OCI-LY1 (cell line): ENCODE results near the gene GNB3.

Experiments used
- H2AFZ ChIP-seq: fragments of 200-600 bp; sonication (generic), shearing (Covaris generic); 2 replicates; pipeline ENCODE4 v1.6.0; 2014; ENCODE audit warnings: antibody characterized with exemption, mild to moderate bottlenecking, low read length
- H3F3A ChIP-seq: fragments of 200-600 bp; sonication (generic), shearing (Covaris generic); 2 replicates; pipeline ENCODE4 v1.6.0; 2014; ENCODE audit warnings: mild to moderate bottlenecking, antibody characterized with exemption, low read length, moderate library complexity; ENCODE audit not compliant: insufficient read depth
- H3K27ac ChIP-seq: fragments of 200-600 bp; sonication (generic); 2 replicates; pipeline ENCODE4 v1.5.1; 2014; ENCODE audit warnings: low read length, mixed run types, mild to moderate bottlenecking, low read depth; ENCODE audit not compliant: poor library complexity, severe bottlenecking
- H3K27me3 ChIP-seq: fragments of 200-600 bp; sonication (generic); 2 replicates; pipeline ENCODE4 v1.6.0; 2014; ENCODE audit warnings: antibody characterized with exemption, mild to moderate bottlenecking, low read length, moderate library complexity; ENCODE audit not compliant: insufficient read depth
- H3K36me3 ChIP-seq: fragments of 200-600 bp; sonication (generic); 2 replicates; pipeline ENCODE4 v1.6.1; 2014; ENCODE audit warnings: mild to moderate bottlenecking, antibody characterized with exemption, low read length, moderate library complexity, mixed read lengths; ENCODE audit not compliant: insufficient read depth
- H3K4me1 ChIP-seq: fragments of 200-600 bp; sonication (generic); 2 replicates; pipeline ENCODE4 v1.5.1; 2014; ENCODE audit warnings: mild to moderate bottlenecking, low read length, moderate library complexity; ENCODE audit not compliant: insufficient read depth, severe bottlenecking
- H3K4me2 ChIP-seq: fragments of 200-600 bp; sonication (generic), shearing (Covaris generic); 2 replicates; pipeline ENCODE4 v1.6.1; 2014; ENCODE audit warnings: low read length
- H3K4me3 ChIP-seq: fragments of 200-600 bp; sonication (generic); 2 replicates; pipeline ENCODE4 v1.5.1; 2014; ENCODE audit warnings: low read length, low read depth, mild to moderate bottlenecking, mixed read lengths; ENCODE audit not compliant: poor library complexity, severe bottlenecking
- H3K79me2 ChIP-seq: fragments of 200-600 bp; shearing (Covaris generic); 2 replicates; pipeline ENCODE4 v1.6.1; 2016; ENCODE audit warnings: mixed run types, low read length, mixed read lengths; ENCODE audit not compliant: insufficient read depth
- H3K9ac ChIP-seq: fragments of 200-600 bp; sonication (generic), shearing (Covaris generic); 2 replicates; pipeline ENCODE4 v1.6.1; 2014; ENCODE audit warnings: mild to moderate bottlenecking, low read length, mixed read lengths
- H3K9me2 ChIP-seq: fragments of 200-600 bp; sonication (generic), shearing (Covaris generic); 2 replicates; pipeline ENCODE4 v1.6.1; 2014; ENCODE audit warnings: low read depth, mild to moderate bottlenecking, low read length, mixed read lengths
- H3K9me3 ChIP-seq: fragments of 200-600 bp; shearing (Covaris generic); 2 replicates; pipeline ENCODE4 v1.6.1; 2014; ENCODE audit warnings: low read length, mixed read lengths
- H4K20me1 ChIP-seq: fragments of 200-600 bp; sonication (generic), shearing (Covaris generic); 2 replicates; pipeline ENCODE4 v1.6.0; 2016; ENCODE audit warnings: mild to moderate bottlenecking, low read length; ENCODE audit not compliant: insufficient read depth
- CTCF ChIP-seq: fragments of 200-600 bp; sonication (generic), shearing (Covaris generic); IDR thresholded peaks from 2 replicates; pipeline ENCODE4 v1.5.1; 2017; ENCODE audit warnings: mild to moderate bottlenecking, antibody characterized with exemption, low read length, moderate library complexity, mixed read lengths
- EZH2 ChIP-seq: fragments of 200-600 bp; sonication (generic), shearing (Covaris generic); IDR thresholded peaks from 2 replicates; pipeline ENCODE4 v1.8.0; 2017; ENCODE audit warnings: borderline replicate concordance, mixed run types, mild to moderate bottlenecking, antibody characterized with exemption, low read length, moderate library complexity, mixed read lengths

Gene GNB3

GRCh38 chr12:6819106-6820030, 21.4 kb upstream of the GNB3 start:
- Histone ChIP-seq H3K9ac (no peak overlapping the region), H3K27me3 (peaks cover 4% of the 10 kb centered on the region; the same call in 1 of the 2 replicates), H3K4me3 (no peak overlapping the region), H3K4me1 (no peaks in the 10 kb centered on the region), H2AFZ (no peak overlapping the region), H3K27ac (no peak overlapping the region), H3K9me3 (no peaks in the 10 kb centered on the region), H3K36me3 (no peaks in the 10 kb centered on the region), H3K79me2 (no peaks in the 10 kb centered on the region), H3F3A (no peaks in the 10 kb centered on the region), H3K4me2 (no peak overlapping the region), H4K20me1 (no peaks in the 10 kb centered on the region), H3K9me2 (no peaks in the 10 kb centered on the region)
- TF ChIP-seq EZH2 (no peak), CTCF (no peak)

- Histone ChIP-seq H3K9me2 (no peaks in the 10 kb centered on the region), H3K27me3 (peaks cover 6% of the 10 kb centered on the region; the same call in 1 of the 2 replicates), H3K4me3 (no peak overlapping the region), H3K9me3 (no peaks in the 10 kb centered on the region), H3K36me3 (no peaks in the 10 kb centered on the region), H3K27ac (no peak overlapping the region), H3F3A (no peaks in the 10 kb centered on the region), H3K4me1 (no peaks in the 10 kb centered on the region), H3K9ac (no peak overlapping the region), H3K4me2 (no peak overlapping the region), H4K20me1 (no peaks in the 10 kb centered on the region), H3K79me2 (no peaks in the 10 kb centered on the region), H2AFZ (no peak overlapping the region)
- TF ChIP-seq EZH2 (no peak), CTCF (no peak)
Measured at GRCh38 chr12:6820166-6820565, 20.6 kb upstream of the GNB3 start.

GRCh38 chr12:6821591-6822425, 18.9 kb upstream of the GNB3 start, which contains the start of gene GPR162:
Gene GPR162, plus strand, starts transcription at chr12:6821821. Its CDS starts 2,078 bp downstream, at chr12:6823899.
- Histone ChIP-seq H3F3A (no peaks in the 10 kb centered on the region), H4K20me1 (no peaks in the 10 kb centered on the region), H3K9ac (no peak within 1 kb of the TSS), H3K4me2 (no peak within 1 kb of the TSS), H3K79me2 (no peaks in the 10 kb centered on the region), H3K9me3 (no peaks in the 10 kb centered on the region), H3K27ac (no peak within 1 kb of the TSS), H3K27me3 (peaks cover 9% of the 10 kb centered on the region; the same call in 1 of the 2 replicates), H2AFZ (no peak within 1 kb of the TSS), H3K36me3 (no peaks in the 10 kb centered on the region), H3K9me2 (no peaks in the 10 kb centered on the region), H3K4me1 (no peaks in the 10 kb centered on the region), H3K4me3 (no peak within 1 kb of the TSS)
- TF ChIP-seq EZH2 (no peak), CTCF (no peak)
